GM19099 (cell line): ENCODE data around the gene RETREG2.
A peak's percentile ranks its signal among the peaks of the same experiment; 100 is the strongest.

Source experiments
- POLR2A ChIP-seq: IDR thresholded peaks from 3 replicates; pipeline ENCODE4 v1.6.1; 2011; ENCODE audit warnings: low read depth; ENCODE audit not compliant: insufficient read length; ENCODE audit errors: extremely low read depth

Gene RETREG2

DNA sequence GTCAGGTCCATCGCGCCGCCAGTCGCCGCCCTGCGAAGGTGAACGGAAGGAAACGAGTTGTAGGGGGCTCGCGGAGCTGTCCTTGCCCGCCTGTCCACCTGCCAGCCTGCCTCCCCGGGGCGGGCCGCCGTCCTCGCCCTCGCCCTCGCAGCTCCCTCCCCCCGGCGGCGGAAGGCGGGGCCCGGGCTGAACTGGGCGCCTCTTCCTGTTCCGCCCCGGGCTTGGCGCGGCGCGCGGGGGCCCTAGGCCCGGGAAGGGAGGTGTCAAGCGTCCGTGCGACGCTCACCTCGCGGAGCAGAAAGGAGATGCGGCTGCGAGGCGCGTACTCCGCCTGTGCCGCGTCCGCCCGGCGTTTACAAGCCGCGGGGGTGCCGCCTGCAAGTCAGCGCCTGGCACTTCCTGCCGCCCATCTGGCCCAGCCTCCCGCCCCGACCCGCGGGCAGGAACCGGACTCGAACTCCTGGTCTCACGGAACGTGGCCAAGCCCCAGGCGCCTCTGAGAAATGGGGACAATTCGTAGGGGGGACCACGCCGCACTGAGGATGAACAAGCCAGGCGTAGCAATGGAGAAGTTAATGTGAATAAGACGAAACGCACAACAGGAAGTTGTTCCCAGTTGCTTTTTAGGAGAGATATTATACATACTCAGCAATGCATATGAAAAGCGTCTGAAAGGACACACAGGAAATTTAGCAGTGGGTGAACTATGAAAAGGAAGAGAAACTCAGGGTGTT, 1.1 kb upstream of the RETREG2 start, which contains the start of gene CNPPD1:
Gene CNPPD1 (minus strand): TSS at position 108 of the 734 bp plus-strand sequence. CDS start 97 bp downstream, at position 11.
- peak; percentile 88 for TF ChIP-seq POLR2A

DNA sequence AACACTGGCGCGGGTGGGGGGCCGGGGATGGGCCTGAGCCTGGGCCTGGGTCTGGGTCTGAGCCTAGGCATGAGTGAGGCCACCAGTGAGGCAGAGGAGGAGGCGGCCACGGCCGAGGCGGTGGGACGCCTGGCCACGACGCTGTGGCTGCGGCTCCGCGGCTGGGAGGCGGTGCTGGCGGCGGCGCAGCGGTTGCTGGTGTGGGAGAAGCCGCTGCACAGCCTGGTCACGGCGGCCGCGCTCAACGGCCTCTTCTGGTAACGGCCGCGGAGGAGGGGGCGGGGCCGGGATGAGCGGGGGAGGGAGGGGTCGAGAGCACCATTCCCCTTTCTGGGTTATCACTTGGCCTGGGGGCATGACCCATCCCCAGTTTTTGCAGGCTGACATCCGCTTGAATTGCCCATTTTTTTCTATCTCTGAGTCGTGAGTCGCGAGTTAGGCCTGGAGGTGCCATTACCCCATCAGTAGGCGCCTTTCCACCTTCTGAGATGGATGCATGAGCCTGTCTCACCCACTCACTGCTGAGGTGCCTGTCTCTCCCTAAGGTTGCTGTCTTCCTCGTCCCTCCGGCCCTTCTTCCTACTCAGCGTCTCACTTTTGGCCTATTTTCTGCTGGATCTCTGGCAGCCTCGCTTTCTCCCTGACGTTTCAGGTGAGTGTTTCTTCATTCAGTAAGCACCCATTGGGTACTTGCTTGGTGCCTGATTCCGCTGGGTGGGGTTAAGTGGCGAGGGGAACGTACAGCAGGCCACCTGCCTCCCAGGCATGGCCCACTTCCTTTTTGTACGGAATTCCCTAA, 501 bp downstream of the RETREG2 start:
- no peak for TF ChIP-seq POLR2A

DNA sequence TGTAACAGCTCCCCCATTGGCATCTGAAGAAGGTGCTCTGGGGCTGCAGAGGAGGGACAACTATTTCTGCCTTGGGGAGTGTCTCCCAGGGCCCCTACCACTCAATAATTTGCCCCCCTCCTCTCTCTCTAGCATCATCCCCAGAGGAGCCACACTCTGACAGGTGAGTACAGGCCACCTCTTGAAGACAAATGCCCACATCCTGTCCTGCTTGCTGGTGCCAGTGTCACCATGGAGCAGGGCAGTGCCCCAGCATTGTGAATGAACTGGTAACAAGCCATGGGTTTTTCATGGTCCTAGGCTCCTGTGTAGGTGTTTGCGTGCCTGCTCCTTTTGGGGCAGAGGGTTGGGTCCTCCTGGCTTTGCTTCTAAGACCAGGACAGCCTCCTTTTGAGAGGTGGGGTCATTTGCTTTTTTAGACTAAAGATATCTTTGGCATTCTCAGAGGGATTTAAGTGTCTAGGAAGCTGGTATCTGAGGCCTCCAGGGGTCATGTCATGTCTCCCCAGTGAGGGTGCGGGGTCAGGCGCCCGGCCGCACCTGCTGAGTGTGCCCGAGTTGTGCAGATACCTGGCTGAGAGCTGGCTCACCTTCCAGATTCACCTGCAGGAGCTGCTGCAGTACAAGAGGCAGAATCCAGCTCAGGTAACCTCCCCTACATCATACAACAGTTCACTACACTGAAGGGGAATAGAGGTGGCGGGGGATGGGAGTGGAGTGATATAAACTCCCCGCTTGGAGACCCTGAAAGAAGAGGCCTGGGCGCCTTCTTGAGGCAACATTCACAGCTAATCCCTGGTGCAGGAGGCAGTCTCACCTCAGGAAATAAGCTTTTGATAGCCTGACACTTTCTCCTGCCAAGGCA, 1.8 kb downstream of the RETREG2 start:
- no peak for TF ChIP-seq POLR2A

DNA sequence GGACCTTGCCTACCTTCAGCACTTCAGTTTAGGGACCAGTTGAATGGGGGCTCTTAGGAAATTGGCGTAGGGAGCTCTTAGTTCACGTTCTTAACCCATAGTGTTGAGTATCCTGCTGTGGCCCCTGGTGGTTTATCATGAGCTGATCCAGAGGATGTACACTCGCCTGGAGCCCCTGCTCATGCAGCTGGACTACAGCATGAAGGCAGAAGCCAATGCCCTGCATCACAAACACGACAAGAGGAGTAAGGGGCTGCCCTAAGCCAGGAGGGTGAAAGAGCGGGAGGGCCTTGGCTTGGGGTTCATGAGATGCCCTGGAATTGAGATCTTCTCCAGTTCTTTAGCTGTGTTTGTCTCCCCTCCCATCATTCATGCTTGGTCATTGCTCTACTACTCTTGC, 2.9 kb downstream of the RETREG2 start:
- no peak for TF ChIP-seq POLR2A

DNA sequence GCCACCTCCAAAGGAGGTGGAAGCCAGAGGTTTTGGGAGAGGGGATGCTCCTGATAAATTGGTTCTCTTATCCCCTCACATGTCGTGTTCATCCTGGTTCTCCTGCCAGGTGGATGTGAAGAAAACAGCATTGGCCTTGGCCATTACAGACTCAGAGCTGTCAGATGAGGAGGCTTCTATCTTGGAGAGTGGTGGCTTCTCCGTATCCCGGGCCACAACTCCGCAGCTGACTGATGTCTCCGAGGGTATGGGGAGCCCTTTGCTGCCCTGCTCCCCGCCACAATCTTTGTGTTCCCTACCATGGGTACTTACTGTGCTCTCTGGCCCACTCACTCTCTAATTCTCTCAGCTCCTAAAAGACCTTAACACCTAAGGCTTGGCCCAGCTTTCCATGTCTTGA, 3.5 kb downstream of the RETREG2 start:
- no peak for TF ChIP-seq POLR2A

DNA sequence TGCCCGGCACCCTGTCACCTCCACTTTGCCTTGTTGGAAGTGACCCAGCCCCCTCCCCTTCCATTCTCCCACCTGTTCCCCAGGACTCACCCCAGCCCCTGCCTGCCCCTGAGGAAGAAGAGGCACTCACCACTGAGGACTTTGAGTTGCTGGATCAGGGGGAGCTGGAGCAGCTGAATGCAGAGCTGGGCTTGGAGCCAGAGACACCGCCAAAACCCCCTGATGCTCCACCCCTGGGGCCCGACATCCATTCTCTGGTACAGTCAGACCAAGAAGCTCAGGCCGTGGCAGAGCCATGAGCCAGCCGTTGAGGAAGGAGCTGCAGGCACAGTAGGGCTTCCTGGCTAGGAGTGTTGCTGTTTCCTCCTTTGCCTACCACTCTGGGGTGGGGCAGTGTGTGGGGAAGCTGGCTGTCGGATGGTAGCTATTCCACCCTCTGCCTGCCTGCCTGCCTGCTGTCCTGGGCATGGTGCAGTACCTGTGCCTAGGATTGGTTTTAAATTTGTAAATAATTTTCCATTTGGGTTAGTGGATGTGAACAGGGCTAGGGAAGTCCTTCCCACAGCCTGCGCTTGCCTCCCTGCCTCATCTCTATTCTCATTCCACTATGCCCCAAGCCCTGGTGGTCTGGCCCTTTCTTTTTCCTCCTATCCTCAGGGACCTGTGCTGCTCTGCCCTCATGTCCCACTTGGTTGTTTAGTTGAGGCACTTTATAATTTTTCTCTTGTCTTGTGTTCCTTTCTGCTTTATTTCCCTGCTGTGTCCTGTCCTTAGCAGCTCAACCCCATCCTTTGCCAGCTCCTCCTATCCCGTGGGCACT, 4.5 kb downstream of the RETREG2 start:
- TF ChIP-seq POLR2A, result no peak

DNA sequence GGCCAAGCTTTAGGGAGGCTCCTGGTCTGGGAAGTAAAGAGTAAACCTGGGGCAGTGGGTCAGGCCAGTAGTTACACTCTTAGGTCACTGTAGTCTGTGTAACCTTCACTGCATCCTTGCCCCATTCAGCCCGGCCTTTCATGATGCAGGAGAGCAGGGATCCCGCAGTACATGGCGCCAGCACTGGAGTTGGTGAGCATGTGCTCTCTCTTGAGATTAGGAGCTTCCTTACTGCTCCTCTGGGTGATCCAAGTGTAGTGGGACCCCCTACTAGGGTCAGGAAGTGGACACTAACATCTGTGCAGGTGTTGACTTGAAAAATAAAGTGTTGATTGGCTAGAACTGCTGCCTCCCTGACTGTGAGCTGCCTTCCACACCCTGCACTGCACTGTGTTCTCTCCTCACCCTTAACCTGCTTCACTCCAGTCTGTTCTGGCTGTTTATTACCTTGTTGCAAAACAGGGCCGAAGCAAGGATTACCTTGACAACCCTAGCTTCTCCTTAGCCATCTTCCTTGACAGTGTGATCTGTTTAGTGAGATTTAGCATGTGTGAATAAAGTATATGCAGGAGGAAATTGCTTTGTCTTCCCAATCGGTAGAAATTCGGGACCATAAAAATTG, 5.2 kb downstream of the RETREG2 start:
- no peak for TF ChIP-seq POLR2A

DNA sequence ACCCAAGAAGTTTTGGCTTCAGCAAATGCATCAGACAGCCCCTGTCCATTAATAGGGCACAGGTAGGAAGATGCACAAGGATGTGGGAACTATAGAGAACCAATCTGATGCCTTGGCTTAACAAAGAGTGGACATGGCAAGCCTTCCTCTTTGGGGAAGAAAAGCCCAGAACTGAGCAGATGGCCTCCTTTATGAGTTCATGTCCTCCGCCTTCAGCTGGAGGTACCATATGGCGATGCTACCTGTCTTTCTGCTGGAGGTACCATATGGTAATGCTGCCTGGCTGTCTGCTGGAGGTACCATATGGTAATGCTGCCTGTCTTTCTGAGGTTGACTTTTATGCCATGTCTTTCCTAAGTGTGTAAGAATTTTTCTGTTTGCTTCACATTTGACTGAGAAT, 6.0 kb downstream of the RETREG2 start:
- no peak for TF ChIP-seq POLR2A

DNA sequence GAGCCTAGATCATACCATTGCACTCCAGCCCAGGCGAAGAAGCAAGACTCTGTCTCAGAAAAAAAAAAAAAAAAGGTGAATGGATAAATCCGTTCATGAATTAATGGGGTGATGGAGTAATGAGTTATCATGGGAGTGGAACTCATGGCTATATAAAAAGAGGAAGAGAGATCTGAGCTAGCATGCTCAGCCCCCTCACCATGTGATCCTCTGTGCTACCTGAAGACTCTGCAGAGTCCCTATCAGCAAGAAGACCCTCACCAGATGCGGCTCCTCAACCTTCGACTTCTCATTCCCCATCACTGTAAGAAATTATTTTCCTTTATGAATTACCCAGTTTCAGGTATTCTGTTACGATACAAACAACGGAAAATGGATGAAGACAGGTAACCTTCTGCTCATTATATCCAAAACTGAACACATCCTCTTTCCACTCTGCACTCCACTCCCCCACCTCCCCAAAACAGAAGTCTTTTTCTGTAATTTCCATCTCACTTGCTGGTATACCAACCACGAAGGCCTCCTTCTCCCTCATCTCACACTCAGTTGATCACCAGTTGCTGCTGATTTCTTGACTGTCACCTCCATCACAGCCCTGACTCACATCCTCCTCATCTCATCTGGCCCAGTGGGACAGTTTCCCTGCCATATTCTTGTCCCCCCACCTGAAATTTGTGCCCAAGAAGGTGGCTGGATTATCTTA, 8.8 kb downstream of the RETREG2 start:
- no peak for TF ChIP-seq POLR2A

DNA sequence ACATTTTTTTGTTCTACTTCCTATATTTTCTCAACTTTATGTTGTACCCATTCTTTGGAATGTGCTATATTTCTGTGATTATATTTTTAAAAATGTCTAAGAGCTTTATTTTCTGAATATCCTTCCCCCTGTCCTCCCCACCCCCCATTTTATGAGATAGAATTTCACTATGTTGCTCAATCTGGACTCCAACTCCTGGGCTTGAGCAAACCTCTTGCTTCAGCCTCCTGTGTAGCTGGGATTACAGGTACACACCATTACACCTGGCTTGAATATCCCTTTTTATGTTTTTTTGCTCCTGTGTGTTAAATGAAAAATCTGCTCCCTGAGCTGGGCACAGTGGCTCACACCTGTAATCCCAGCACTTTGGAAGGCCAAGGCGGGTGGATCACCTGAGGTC, 19.3 kb downstream of the RETREG2 start:
- no peak for TF ChIP-seq POLR2A

DNA sequence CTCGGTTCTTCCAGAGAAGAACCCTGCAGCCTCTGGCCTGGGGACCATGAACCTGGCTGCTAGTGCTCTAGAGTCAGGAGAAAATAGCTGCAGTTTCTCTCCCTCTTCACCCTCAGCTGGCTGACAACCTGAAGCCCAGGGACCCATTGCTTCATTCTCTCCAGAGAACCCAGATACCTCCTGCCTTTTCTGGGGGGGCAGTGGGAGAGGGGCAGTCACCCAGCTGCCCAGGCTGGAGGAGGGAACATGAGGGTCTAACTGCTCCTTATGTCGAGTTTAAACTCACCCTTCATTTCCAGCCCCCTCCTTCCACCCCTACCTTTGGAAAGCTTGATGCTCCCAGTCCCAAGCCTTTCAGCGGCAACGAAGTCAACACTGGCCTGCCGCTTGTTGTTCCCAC, 20.9 kb downstream of the RETREG2 start:
- TF ChIP-seq POLR2A, result no peak

DNA sequence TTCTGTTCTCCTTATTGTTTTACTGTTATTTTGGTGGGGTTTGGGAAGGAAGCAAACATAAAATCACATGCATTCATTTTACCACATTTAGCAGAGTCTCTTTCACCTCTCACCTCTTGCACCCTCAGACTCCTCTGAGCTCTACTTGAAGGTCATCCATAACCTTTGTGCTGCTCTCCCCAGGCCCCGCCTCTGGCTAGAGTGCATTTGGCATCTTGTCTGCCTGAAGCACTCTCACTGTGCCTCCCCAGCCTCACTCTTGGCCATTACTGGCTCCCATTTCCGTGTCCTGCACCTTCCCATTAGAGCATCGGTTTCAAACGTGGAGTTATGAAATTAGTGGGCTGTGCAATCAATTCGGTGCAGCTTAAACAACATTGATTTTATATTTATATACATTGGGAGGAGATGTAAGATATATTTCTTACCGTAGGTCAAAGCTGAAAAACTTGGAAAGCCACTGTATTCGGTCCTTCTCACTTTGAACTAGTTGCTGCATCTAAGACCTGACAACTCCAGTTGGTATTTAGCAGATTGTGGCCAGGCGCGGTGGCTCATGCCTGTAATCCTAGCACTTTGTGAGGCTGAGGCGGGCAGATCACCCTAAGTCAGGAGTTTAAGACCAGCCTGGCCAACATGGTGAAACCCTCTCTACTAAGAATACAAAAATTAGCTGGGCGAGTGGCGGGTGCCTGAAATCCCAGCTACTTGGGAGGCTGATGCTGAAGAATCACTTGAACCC, 21.6 kb downstream of the RETREG2 start:
- TF ChIP-seq POLR2A, result no peak
